ENCODE measurements around the gene ADGRE2.

- TF ChIP-seq KLF7 (tag by site-specific recombination; IDR thresholded peaks at IDR 0.05; ENCODE audit: borderline replicate concordance) = no peak
- no peak for TF ChIP-seq GLI2 (tag by site-specific recombination; IDR thresholded peaks at IDR 0.05; ENCODE audit: borderline replicate concordance, low read depth)
- TF ChIP-seq ZNF138 (tag by site-specific recombination; IDR thresholded peaks at IDR 0.05; ENCODE audit: borderline replicate concordance) = no peak
- no peak for TF ChIP-seq ZNF416 (tag by site-specific recombination; IDR thresholded peaks at IDR 0.05)
- no peak for TF ChIP-seq HOXA7 (CRISPR knock-in tag; IDR thresholded peaks at IDR 0.05; ENCODE audit: borderline replicate concordance)
These were observed 59.7 kb downstream of the ADGRE2 start for GRCh38 chr19:14718522-14719116.

All from HEK293 (cell line).